ENCODE results near the gene ZNF148.

DNA sequence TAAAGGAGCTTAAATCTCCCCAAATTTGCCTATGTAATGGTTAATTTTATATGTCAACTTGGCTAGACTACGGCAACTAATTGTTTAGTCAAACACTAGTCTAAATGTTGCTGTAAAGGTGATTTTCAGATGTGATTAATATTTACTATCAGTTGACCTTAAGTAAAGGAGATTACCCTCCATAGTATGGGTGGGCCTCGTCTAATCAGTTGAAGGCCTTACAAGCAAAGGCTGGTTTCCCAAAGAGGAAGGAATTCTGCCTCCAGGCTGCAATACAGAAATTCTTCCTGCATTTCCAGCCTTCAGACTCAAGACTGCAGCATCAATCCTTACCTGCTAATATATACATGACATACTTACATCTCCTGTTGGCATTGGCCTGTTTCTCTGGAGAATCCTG lies 186.2 kb downstream of the ZNF148 start:
- no peak for TF ChIP-seq CTCF (IDR thresholded peaks at IDR 0.05)
- no peak for TF ChIP-seq POLR2A (IDR thresholded peaks at IDR 0.05)
